GM12891 (cell line): Measurements from ENCODE around the gene RASA3.

Experiments used
- POLR2A ChIP-seq: IDR thresholded peaks from 2 replicates; pipeline ENCODE4 v1.6.1; 2011; ENCODE audit warnings: low read depth, low read length, control low read depth
- POLR2AphosphoS5 ChIP-seq: IDR thresholded peaks from 2 replicates; pipeline ENCODE4 v1.6.1; 2011; ENCODE audit warnings: low read depth, low read length, control low read depth

DNA sequence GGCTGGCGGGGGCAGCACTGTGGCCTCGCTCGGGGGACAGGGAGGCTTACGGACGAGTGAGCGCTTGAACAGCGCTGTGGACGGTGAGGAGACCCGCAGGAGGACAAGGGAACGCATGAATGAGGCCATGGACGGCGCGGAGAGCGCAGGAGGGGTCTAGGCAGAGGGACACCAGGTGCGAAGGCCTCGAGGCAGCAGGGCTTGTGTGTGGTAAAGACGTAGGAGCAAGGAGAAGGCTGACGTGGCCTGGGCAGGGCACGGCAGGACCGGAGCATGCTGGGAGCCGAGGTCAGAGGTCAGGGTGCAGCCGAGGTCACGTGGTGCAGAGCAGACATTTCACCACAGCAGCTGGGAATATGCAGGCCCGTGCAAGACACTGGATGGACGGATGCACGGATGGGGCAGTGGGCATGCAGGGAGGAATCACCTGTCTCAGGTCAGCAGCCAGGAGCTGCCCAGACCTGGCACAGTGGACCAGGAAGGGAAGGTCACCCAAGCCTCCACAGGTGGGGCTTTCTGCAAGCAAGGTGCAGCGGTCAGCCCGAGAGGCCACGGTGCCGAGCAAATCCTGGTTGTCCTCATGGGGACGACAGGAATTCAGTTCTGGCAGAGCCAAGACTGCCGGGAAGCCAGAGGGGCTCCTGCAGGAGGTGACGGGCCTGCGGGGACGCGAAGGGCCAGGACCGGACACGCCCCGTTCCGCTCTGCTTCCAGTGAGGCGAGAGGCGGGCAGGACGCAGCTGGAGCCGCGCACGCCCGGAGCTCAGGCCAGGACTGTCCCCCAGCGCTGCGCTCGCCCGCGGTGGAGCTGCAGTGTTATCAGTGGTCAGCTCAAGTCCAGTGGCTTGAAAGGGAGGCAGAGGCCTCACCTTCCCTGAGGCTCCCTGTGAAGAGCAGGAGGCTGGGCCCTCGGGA lies 72.2 kb downstream of the RASA3 start:
- no peak for TF ChIP-seq POLR2A
- TF ChIP-seq POLR2AphosphoS5 = no peak
